IMR-90 (cell line): Measurements from ENCODE around the gene MALL.

Experiments used
- CEBPB ChIP-seq: IDR thresholded peaks from 2 replicates; pipeline ENCODE4 v1.6.1; 2012; ENCODE audit warnings: low read depth, low read length, improper control_type of control experiment
- ELK1 ChIP-seq: fragments of 150-350 bp; IDR thresholded peaks from 2 replicates; pipeline ENCODE4 v1.6.1; 2016; ENCODE audit warnings: low read depth, mild to moderate bottlenecking, low read length, moderate library complexity, borderline replicate concordance
- MAFK ChIP-seq: IDR thresholded peaks from 2 replicates; pipeline ENCODE4 v1.6.1; 2012; ENCODE audit warnings: low read depth, low read length, improper control_type of control experiment
- MAZ ChIP-seq: IDR thresholded peaks from 2 replicates; pipeline ENCODE4 v1.6.1; 2012; ENCODE audit warnings: low read depth, mild to moderate bottlenecking, low read length, improper control_type of control experiment, moderate library complexity, borderline replicate concordance
- MXI1 ChIP-seq: IDR thresholded peaks from 2 replicates; pipeline ENCODE4 v1.6.1; 2012; ENCODE audit warnings: low read depth, mild to moderate bottlenecking, low read length, moderate library complexity, borderline replicate concordance
- POLR2A ChIP-seq: IDR thresholded peaks from 2 replicates; pipeline ENCODE4 v1.6.1; 2012; ENCODE audit warnings: mild to moderate bottlenecking, low read depth, low read length
- RAD21 ChIP-seq: IDR thresholded peaks from 2 replicates; pipeline ENCODE4 v1.6.1; 2012; ENCODE audit warnings: low read length, improper control_type of control experiment
- RFX5 ChIP-seq: IDR thresholded peaks from 2 replicates; pipeline ENCODE4 v1.8.0; 2012; ENCODE audit warnings: low read depth, mild to moderate bottlenecking, low read length, moderate library complexity
- USF2 ChIP-seq: fragments of 150-350 bp; IDR thresholded peaks from 2 replicates; pipeline ENCODE4 v1.6.1; 2017; ENCODE audit warnings: mild to moderate bottlenecking, antibody characterized with exemption, low read length, low read depth
- TF ChIP-seq, protein P1 (sequence below): conservative IDR thresholded peaks from 2 replicates; pipeline ENCODE4 v1.5.1; 2012; ENCODE audit warnings: mild to moderate bottlenecking, low read depth, low read length, improper control_type of control experiment

DNA sequence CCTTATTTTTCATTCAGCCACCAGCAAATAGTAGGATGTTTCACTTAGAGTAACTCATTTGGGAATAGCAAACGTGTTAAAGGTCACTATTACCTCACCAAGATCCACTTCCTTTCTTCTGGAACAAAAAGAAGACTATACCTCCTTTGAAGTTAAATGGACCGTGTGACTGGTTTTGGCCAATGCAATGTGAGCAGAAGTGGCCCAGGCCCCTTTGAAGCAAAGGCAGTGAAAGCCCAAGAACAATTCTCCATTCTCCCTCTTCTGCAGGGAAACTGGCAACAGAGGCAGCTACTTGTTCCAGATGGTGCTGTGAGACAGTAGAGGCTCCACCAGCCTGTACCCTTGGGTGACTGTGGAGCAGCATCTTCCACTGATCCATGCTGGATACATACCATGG, 11.3 kb upstream of the MALL start:
- TF ChIP-seq, protein P1, sequence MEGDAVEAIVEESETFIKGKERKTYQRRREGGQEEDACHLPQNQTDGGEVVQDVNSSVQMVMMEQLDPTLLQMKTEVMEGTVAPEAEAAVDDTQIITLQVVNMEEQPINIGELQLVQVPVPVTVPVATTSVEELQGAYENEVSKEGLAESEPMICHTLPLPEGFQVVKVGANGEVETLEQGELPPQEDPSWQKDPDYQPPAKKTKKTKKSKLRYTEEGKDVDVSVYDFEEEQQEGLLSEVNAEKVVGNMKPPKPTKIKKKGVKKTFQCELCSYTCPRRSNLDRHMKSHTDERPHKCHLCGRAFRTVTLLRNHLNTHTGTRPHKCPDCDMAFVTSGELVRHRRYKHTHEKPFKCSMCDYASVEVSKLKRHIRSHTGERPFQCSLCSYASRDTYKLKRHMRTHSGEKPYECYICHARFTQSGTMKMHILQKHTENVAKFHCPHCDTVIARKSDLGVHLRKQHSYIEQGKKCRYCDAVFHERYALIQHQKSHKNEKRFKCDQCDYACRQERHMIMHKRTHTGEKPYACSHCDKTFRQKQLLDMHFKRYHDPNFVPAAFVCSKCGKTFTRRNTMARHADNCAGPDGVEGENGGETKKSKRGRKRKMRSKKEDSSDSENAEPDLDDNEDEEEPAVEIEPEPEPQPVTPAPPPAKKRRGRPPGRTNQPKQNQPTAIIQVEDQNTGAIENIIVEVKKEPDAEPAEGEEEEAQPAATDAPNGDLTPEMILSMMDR, result no peak
- TF ChIP-seq RAD21, result no peak
- no peak for TF ChIP-seq ELK1
- no peak for TF ChIP-seq POLR2A
- TF ChIP-seq MAFK, result no peak
- no peak for TF ChIP-seq MXI1
- no peak for TF ChIP-seq USF2
- no peak for TF ChIP-seq RFX5
- no peak for TF ChIP-seq CEBPB
- TF ChIP-seq MAZ, result no peak
